Uterus (tissue), 4 donors: ENCODE data around the gene IFITM10. TPM values are rescaled to one million over a fixed set of nuclear protein-coding genes. Genes with fewer than 3 reads are reported as not detected.
"Not testable (repeated sequence)": the region's sequence is repeated elsewhere in the genome, so short reads cannot be mapped to it uniquely, and the experiment has no call there.

Experiments
- DNase-seq, 2 donors: peaks; one replicate each; pipeline ENCODE4 v3.0.0-alpha.2; 2019 to 2020
- H3K27ac ChIP-seq, 2 donors: fragments of 200-600 bp; sonication (generic); 1 replicate in 1 of 2; 2 replicates in 1 of 2; pipeline ENCODE4 v1.5.1; 2016 to 2018
- H3K27me3 ChIP-seq, 2 donors: fragments of 200-600 bp; sonication (generic); one replicate each; pipeline ENCODE4 v1.5.1; 2018 to 2019; ENCODE audit warnings: control low read depth in 1 of 2
- H3K36me3 ChIP-seq, 2 donors: fragments of 200-600 bp; sonication (generic); one replicate each; pipeline ENCODE4 v1.5.1; 2019; ENCODE audit warnings: control low read depth in 1 of 2
- H3K4me1 ChIP-seq, 2 donors: fragments of 200-600 bp; sonication (generic); one replicate each; pipeline ENCODE4 v1.5.1; 2018 to 2019; ENCODE audit warnings: control low read depth in 1 of 2
- H3K4me3 ChIP-seq, 2 donors: fragments of 200-600 bp; sonication (generic); 1 replicate in 1 of 2; 2 replicates in 1 of 2; pipeline ENCODE4 v1.5.1; 2018 to 2019; ENCODE audit warnings: mild to moderate bottlenecking in 1 of 2
- H3K9me3 ChIP-seq, 2 donors: fragments of 200-600 bp; sonication (generic); one replicate each; pipeline ENCODE4 v1.5.1; 2019; ENCODE audit warnings: control low read depth in 1 of 2
- POLR2A ChIP-seq, 2 donors: fragments of 450-650 bp; IDR thresholded peaks; one replicate each; pipeline ENCODE4 v1.6.1; 2016; ENCODE audit warnings: antibody characterized with exemption in 2 of 2, mild to moderate bottlenecking in 1 of 2, moderate library complexity in 1 of 2
- intact Hi-C: fragments of 100-400 bp; cut with DNase I; formaldehyde crosslinking; loops from one replicate; pipeline ENCODE4 v1.15.1; 2023; ENCODE audit warnings: low total_unique reads
- total RNA-seq, 4 donors: library from RNA; depleted of rRNA in 3 of 4; stranded (reverse); fragments of >200 nt in 3 of 4; gene quantifications; one replicate each; pipeline versions ENCODE4 v1.1.0 to v1.2.4, GENCODE V29; 2014 to 2023
- TF ChIP-seq, protein P1 (sequence below), 4 experiments: fragments of 200-600 bp in 2 of 4; fragments of 450-650 bp in 2 of 4; sonication (generic) in 2 of 4; IDR thresholded peaks; one replicate each; pipeline ENCODE4 v1.5.1; 2016 to 2019; ENCODE audit warnings: antibody characterized with exemption in 4 of 4, mild to moderate bottlenecking in 2 of 4, moderate library complexity in 1 of 4
- donor health status: DM: yes; HTN: yes; CAD: no.

IFITM10 gene
- total RNA-seq, 4 donors from 2014 or later: 0.85 TPM; not detected in 3

- intact Hi-C loops: loop anchor here (10.0 kb wide), 1 partner anchor 464 kb away; no protein-coding TSS in a partner anchor
- TF ChIP-seq POLR2A (IDR thresholded peaks at IDR 0.05): no peak
- TF ChIP-seq, protein P1, sequence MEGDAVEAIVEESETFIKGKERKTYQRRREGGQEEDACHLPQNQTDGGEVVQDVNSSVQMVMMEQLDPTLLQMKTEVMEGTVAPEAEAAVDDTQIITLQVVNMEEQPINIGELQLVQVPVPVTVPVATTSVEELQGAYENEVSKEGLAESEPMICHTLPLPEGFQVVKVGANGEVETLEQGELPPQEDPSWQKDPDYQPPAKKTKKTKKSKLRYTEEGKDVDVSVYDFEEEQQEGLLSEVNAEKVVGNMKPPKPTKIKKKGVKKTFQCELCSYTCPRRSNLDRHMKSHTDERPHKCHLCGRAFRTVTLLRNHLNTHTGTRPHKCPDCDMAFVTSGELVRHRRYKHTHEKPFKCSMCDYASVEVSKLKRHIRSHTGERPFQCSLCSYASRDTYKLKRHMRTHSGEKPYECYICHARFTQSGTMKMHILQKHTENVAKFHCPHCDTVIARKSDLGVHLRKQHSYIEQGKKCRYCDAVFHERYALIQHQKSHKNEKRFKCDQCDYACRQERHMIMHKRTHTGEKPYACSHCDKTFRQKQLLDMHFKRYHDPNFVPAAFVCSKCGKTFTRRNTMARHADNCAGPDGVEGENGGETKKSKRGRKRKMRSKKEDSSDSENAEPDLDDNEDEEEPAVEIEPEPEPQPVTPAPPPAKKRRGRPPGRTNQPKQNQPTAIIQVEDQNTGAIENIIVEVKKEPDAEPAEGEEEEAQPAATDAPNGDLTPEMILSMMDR (IDR thresholded peaks at IDR 0.05): no peak
- no peak overlapping the region for H3K4me3 ChIP-seq
- H3K4me1 ChIP-seq: peaks cover 0 to 7% of the 10 kb centered on the region in 2 donors
- no peak overlapping the region for H3K27ac ChIP-seq
- H3K36me3 ChIP-seq: no peaks in the 10 kb centered on the region
- no peaks in the 10 kb centered on the region for H3K27me3 ChIP-seq
- no peak for DNase-seq
- H3K9me3 ChIP-seq: no peaks in the 10 kb centered on the region
Measured at GRCh38 chr11:1690167-1691025, 60.0 kb downstream of the IFITM10 start.

- H3K4me1 ChIP-seq, DNase-seq, H3K9me3 ChIP-seq, H3K36me3 ChIP-seq, H3K27ac ChIP-seq, H3K27me3 ChIP-seq, H3K4me3 ChIP-seq: not testable (repeated sequence)
- intact Hi-C loops: loop anchor here (10.0 kb wide), 1 partner anchor 465 kb away; no protein-coding TSS in a partner anchor
Measured at GRCh38 chr11:1689250-1690166, 60.9 kb downstream of the IFITM10 start.

DNA sequence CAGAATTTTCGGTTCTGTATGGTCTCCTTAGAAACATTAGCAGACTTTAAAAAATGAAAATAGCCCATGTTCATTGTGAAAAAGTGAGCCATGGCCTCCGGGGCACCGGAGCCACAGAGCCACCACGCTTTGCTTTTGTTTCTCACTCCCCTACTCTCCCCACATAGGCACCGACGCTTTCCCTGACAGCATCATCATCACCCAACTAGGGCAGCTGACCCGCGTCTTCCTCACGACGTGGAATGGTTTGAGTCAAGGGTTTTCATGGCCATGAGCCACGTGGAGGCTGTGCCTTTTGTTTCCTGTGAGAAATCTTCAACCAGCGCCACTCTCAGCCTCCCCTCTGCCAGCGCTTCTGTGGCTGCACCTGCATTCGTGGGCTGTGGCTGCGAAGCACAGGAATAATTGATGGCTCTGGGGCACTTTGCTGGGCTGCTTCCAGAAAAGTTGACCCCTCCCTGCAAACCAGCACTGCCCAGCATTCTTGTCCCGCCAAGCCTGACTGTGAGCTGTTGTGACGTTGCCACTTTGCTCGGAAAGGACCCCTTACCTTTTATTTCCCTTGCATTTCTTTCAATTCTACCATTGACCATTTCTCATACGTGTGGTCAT is 62.0 kb downstream of the IFITM10 start:
- H3K9me3 ChIP-seq, H3K27ac ChIP-seq, DNase-seq, H3K4me3 ChIP-seq, H3K27me3 ChIP-seq, H3K4me1 ChIP-seq, intact Hi-C loops, H3K36me3 ChIP-seq: not testable (repeated sequence)

- H3K36me3 ChIP-seq, H3K4me1 ChIP-seq, H3K4me3 ChIP-seq, H3K27ac ChIP-seq, H3K9me3 ChIP-seq, intact Hi-C loops, DNase-seq, H3K27me3 ChIP-seq: not testable (repeated sequence)
Measured at GRCh38 chr11:1686220-1686619, 64.2 kb downstream of the IFITM10 start.

GRCh38 chr11:1684886-1685874 is 65.2 kb downstream of the IFITM10 start:
- DNase-seq, H3K36me3 ChIP-seq, H3K27me3 ChIP-seq, H3K9me3 ChIP-seq, H3K27ac ChIP-seq, intact Hi-C loops, H3K4me3 ChIP-seq, H3K4me1 ChIP-seq: not testable (repeated sequence)

- intact Hi-C loops: not testable (repeated sequence)
Measured at GRCh38 chr11:1683904-1684572, 66.4 kb downstream of the IFITM10 start.

DNA sequence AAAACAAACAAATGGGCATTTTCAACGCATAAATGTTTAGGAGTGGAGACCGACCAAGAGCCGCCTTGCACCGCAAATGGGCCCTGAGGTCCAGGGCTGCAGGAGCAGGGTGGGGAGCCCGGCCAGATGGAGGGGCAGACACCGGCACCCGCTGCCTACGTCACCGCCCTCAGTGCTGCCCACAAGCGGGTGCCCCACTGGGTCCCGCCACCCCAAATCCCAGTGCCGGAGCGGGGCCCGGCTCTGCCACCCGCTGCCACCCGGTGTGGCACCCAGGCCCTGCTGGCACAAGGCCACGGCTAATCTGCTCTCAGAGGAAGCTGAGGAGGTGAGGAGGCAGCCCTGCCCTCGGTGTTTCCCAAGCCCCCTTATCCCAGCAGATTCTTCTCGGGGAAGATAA is 67.2 kb downstream of the IFITM10 start:
- intact Hi-C loops, H3K27me3 ChIP-seq, H3K27ac ChIP-seq, H3K4me3 ChIP-seq, DNase-seq, H3K9me3 ChIP-seq, H3K4me1 ChIP-seq, H3K36me3 ChIP-seq: not testable (repeated sequence)

More at GRCh38 chr11:1683904-1684572, 66.4 kb downstream of the IFITM10 start:
- not testable (repeated sequence) for H3K9me3 ChIP-seq, H3K4me3 ChIP-seq, H3K4me1 ChIP-seq, H3K27me3 ChIP-seq, H3K36me3 ChIP-seq, DNase-seq, H3K27ac ChIP-seq

Other genes with a start within 250 kb of the IFITM10 start
- 10 to 100 TPM in 1 of 4 donors, 1 to 10 TPM in 2, under 1 TPM in 1; under 0.01 to 21.7 (median 3.1) TPM for gene DUSP8, start 178.3 kb downstream of the IFITM10 start, total RNA-seq
- not detected for gene KRTAP5-1, start 165.3 kb downstream of the IFITM10 start, total RNA-seq
- gene KRTAP5-2, start 152.3 kb downstream of the IFITM10 start, total RNA-seq: not detected
- gene KRTAP5-3, start 142.1 kb downstream of the IFITM10 start, total RNA-seq: not detected
- gene KRTAP5-4, start 128.5 kb downstream of the IFITM10 start, total RNA-seq: not detected
- gene KRTAP5-5, start 120.8 kb downstream of the IFITM10 start, total RNA-seq: not detected
- gene KRTAP5-6, start 53.4 kb downstream of the IFITM10 start, total RNA-seq: not detected
- 100 to 1,000 TPM in 2 of 4 donors, 10 to 100 TPM in 2; 80.0 to 188 (median 126) TPM for gene CTSD, start 13.3 kb upstream of the IFITM10 start, total RNA-seq
- 1 to 10 TPM in 1 of 4 donors, not detected in 3; 2.0 TPM for gene SYT8, start 84.4 kb upstream of the IFITM10 start, total RNA-seq
- gene TNNI2, start 88.4 kb upstream of the IFITM10 start, total RNA-seq: 1 to 10 TPM in 1 of 4 donors, under 1 TPM in 1, not detected in 2; 0.95 to 1.5 TPM
- gene LSP1, start 102.5 kb upstream of the IFITM10 start, total RNA-seq: 100 to 1,000 TPM in 1 of 4 donors, 10 to 100 TPM in 3; 11.2 to 112 (median 25.1) TPM
- not detected for gene PRR33, start 141.3 kb upstream of the IFITM10 start, total RNA-seq
- gene TNNT3, start 169.1 kb upstream of the IFITM10 start, total RNA-seq: 10 to 100 TPM in 2 of 4 donors, 1 to 10 TPM in 1, not detected in 1; 3.2 to 60.6 (median 29.3) TPM
- gene MRPL23, start 196.7 kb upstream of the IFITM10 start, total RNA-seq: 100 to 1,000 TPM in 2 of 4 donors, 10 to 100 TPM in 2; 36.7 to 196 (median 101) TPM
- gene H19, start 247.2 kb upstream of the IFITM10 start, total RNA-seq: 1,000 to 10,000 TPM in 1 of 4 donors, 100 to 1,000 TPM in 3; 260 to 3,028 (median 463) TPM